Adrenal gland (tissue), 12 donors: ENCODE measurements around the gene SIDT2. TPM values are rescaled to one million over a fixed set of nuclear protein-coding genes. Genes with fewer than 3 reads are reported as not detected.

Experiments used
- DNase-seq, 7 donors: peaks; one replicate each; pipeline ENCODE4 v3.0.0-alpha.2; 2019 to 2020
- H3K27ac ChIP-seq, 5 donors: fragments of 200-600 bp; sonication (generic) in 4 of 5; 1 replicate in 3 of 5; 2 replicates in 2 of 5; pipeline versions ENCODE4 v1.5.1 to v1.8.0; 2016 to 2020; ENCODE audit warnings: mild to moderate bottlenecking in 1 of 5
- H3K27me3 ChIP-seq: fragments of 200-600 bp; 2 replicates; pipeline ENCODE4 v1.8.0; 2021
- H3K36me3 ChIP-seq, 2 donors: fragments of 200-600 bp; replicated peaks in 1 of 2; 1 replicate in 1 of 2; 2 replicates in 1 of 2; pipeline versions ENCODE4 v1.5.1 to v1.8.0; 2018 to 2022
- H3K4me1 ChIP-seq, 2 donors: fragments of 200-600 bp; replicated peaks in 1 of 2; 1 replicate in 1 of 2; 2 replicates in 1 of 2; pipeline versions ENCODE4 v1.5.1 to v1.8.0; 2018 to 2021
- H3K4me3 ChIP-seq, 4 donors: fragments of 200-600 bp; sonication (generic) in 3 of 4; one replicate each; pipeline ENCODE4 v1.5.1; 2016 to 2018
- H3K9me3 ChIP-seq, 3 donors: fragments of 200-600 bp; sonication (generic) in 1 of 3; replicated peaks in 1 of 3; 1 replicate in 2 of 3; 2 replicates in 1 of 3; pipeline versions ENCODE4 v1.5.1 to v1.8.0; 2016 to 2021
- POLR2A ChIP-seq, 2 donors: fragments of 450-650 bp; IDR thresholded peaks; one replicate each; pipeline ENCODE4 v1.6.1; 2017; ENCODE audit warnings: antibody characterized with exemption in 2 of 2, mild to moderate bottlenecking in 2 of 2, moderate library complexity in 1 of 2
- WGBS, 4 donors: extraction: QIAGEN DNeasy Blood & Tissue Kit in 2 of 4; methylation state at CpG; one replicate each; pipeline versions ENCODE4 v1.1.5 to v1.1.7; 2013 to 2017; 5-methylcytosine and 5-hydroxymethylcytosine counted together
- intact Hi-C, 2 donors: fragments of 100-400 bp; cut with DNase I; formaldehyde crosslinking; loops; one replicate each; pipeline versions ENCODE4 v1.14.1 to v1.15.0; 2022 to 2023
- polyA plus RNA-seq, 3 donors: library from polyadenylated mRNA; stranded (reverse); fragments of 200-250 nt in 2 of 3; fragments of 350-450 nt in 1 of 3; fragmentation: Illumina TruSeq in 1 of 3; extraction: RNeasy Lipid Tissue Mini Kit (QIAGEN cat#74804) in 1 of 3; gene quantifications; one replicate each; pipeline ENCODE4 v1.2.3, GENCODE V29; 2013 to 2014
- total RNA-seq, 9 donors: library from RNA; depleted of rRNA in 4 of 9; stranded (reverse); fragments of >200 nt in 4 of 9; fragments of 120-200 nt in 1 of 9; fragmentation: NEBNext Ultra II Directional in 1 of 9; extraction: Animal tissue kit (Norgen Biotek cat#: 25700) in 1 of 9; gene quantifications; one replicate each; pipeline versions ENCODE4 v1.1.0 to v1.2.4, GENCODE V29; 2013 to 2023
- TF ChIP-seq, protein P1 (sequence below), 6 experiments: fragments of 450-650 bp in 4 of 6; fragments of 200-600 bp in 2 of 6; sonication (generic) in 1 of 6; IDR thresholded peaks; 1 replicate in 5 of 6; 2 replicates in 1 of 6; pipeline versions ENCODE4 v1.5.1 to v1.8.0; 2016 to 2021; ENCODE audit warnings: antibody characterized with exemption in 6 of 6, mild to moderate bottlenecking in 2 of 6, moderate library complexity in 1 of 6
- donor health status: healthy with polysubstance abuse.
- donor health status: Bipolar disorder and iron deficiency.
- donor health status: DM: yes; HTN: yes; CAD: no.
- donor health status: DM: no; HTN: no; CAD: no.
- donor health status: DM: no; HTN: no; CAD: no.
- donor health status: DM: yes; HTN: yes; CAD: no.

Gene SIDT2
- total and polyA plus RNA-seq, 12 donors: 23.4 to 87.1 (median 44.5) TPM

DNA sequence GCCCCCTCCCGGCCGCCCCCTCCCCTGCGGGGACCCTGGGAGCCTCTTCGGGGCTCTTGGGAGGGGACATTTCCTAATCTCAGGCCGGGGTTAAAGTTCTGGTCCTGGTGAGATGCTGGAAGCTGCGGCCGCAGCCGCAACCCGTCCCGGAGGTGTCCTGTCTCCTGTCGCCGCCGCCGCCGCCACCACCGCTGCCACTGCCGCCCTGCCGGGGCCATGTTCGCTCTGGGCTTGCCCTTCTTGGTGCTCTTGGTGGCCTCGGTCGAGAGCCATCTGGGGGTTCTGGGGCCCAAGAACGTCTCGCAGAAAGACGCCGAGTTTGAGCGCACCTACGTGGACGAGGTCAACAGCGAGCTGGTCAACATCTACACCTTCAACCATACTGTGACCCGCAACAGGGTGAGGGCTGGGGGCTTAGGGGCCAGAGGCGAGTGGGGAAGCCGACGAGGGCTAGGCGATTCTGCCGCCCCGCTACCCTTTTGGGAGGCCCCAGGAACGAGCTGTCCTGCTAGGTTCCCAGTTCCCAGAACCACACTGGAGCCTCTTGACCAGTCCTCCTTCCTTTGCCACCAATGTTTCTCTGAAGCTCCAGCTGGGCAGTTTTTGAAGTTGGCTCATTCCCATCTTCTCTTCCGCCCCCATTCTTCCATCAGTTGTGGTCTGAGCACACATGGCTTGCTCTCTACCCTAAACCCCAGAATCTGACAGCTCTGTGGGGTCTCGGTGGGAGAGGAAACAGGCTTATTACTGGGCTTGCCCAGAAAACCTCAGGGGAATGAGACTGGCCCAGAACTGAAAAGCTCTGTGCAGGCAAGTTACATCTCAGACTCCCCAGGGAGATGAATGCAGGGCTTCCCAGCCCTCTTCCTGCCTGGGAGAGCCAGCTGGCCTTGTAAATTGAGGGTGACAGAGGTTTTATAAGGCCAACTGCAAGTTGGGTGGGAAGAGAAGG lies 781 bp downstream of the SIDT2 start:
- intact Hi-C loops: no loop called here
- Histone ChIP-seq H3K4me1 (peaks cover 25 to 29% of the 10 kb centered on the region in 2 donors), H3K27ac (peak overlapping the region; percentile 55 to 93 (median 91)), H3K4me3 (peak overlapping the region; percentile 50 to 97 (median 76)), H3K27me3 (no peaks in the 10 kb centered on the region), H3K36me3 (peaks cover 0 to 23% of the 10 kb centered on the region in 2 donors), H3K9me3 (no peaks in the 10 kb centered on the region)
- WGBS, 4 donors: 1 to 8% (median 4%) methylated on average over 2 to 39 of the region's 39 CpGs
- TF ChIP-seq POLR2A (IDR thresholded peaks at IDR 0.05): no peak
- TF ChIP-seq, protein P1, sequence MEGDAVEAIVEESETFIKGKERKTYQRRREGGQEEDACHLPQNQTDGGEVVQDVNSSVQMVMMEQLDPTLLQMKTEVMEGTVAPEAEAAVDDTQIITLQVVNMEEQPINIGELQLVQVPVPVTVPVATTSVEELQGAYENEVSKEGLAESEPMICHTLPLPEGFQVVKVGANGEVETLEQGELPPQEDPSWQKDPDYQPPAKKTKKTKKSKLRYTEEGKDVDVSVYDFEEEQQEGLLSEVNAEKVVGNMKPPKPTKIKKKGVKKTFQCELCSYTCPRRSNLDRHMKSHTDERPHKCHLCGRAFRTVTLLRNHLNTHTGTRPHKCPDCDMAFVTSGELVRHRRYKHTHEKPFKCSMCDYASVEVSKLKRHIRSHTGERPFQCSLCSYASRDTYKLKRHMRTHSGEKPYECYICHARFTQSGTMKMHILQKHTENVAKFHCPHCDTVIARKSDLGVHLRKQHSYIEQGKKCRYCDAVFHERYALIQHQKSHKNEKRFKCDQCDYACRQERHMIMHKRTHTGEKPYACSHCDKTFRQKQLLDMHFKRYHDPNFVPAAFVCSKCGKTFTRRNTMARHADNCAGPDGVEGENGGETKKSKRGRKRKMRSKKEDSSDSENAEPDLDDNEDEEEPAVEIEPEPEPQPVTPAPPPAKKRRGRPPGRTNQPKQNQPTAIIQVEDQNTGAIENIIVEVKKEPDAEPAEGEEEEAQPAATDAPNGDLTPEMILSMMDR (IDR thresholded peaks at IDR 0.05): peak in 1 of 6 experiments; percentile 13
- peak in 6 of 7 donors; percentile 56 to 74 (median 60) for DNase-seq

DNA sequence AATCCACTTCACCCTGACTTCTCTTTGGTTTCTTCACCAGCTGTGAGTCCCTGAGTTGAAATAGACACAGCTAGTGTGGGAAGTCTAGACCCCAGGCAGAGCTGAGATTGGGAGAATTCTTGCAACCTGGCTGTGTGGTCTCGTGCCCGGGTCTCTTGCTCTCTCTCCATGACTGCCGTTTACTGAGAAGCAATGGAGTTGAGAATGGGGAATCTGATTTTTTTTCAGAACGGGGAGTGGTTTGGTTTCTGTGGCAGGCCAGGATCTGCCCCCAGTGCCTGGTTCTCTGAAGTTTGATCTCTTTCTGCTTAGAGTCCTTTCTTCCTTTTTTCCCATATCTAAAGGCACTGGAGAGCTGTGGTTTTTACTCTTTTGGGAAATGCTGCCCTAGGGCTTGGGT lies 1.5 kb downstream of the SIDT2 start:
- no peaks in the 10 kb centered on the region for H3K9me3 ChIP-seq
- TF ChIP-seq POLR2A (IDR thresholded peaks at IDR 0.05): no peak
- TF ChIP-seq, protein P1 (IDR thresholded peaks at IDR 0.05): no peak
- WGBS, 4 donors: 34 to 51% (median 41%) methylated on average over 4 of the region's 4 CpGs
- H3K27me3 ChIP-seq: no peaks in the 10 kb centered on the region
- DNase-seq: peak in 3 of 7 donors; percentile 8 to 50 (median 15)
- intact Hi-C loops: no loop called here
- peak overlapping the region in 1 of 4 donors; percentile 82 for H3K4me3 ChIP-seq
- H3K27ac ChIP-seq: peak overlapping the region in 2 of 5 donors; percentile 93
- peaks cover 25 to 29% of the 10 kb centered on the region in 2 donors for H3K4me1 ChIP-seq
- H3K36me3 ChIP-seq: peaks cover 0 to 25% of the 10 kb centered on the region in 2 donors

DNA sequence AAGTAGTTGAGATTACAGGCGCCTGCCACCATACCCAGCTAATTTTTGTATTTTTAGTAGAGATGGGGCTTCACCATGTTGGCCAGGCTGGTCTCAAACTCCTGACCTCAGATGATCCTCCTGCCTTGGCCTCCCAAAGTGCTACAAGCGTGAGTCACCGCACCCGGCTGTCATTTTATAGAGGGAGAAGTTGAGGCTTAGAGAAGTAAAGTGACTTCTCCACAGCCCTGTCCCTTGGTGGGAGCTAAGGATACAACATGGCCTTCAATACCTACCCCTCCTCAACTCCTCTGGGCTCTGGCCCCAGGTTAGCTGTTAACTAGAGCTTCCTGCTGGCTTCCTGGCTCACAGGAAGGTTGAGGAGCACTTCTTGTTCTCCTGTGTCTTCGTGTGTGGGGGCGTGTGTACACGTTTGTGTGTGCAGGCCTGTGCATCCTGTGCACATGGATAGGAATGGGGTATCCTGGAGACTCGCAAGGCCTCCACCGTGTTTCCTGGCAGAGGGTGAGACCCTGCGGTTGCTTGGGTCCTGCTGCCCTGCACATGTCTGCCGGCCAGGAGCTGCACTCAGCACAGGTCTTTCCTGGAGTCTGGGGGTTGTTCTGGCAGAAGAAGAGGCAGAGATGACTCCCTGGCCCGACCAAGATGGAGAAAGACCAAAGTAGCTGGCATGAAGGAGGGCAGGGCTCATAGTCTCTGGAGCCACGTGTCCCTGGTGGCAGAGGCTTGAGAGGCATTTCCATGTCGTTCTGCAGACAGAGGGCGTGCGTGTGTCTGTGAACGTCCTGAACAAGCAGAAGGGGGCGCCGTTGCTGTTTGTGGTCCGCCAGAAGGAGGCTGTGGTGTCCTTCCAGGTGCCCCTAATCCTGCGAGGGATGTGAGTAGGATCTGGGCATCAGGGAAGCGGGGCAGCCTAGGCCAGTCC lies 2.4 kb downstream of the SIDT2 start:
- intact Hi-C loops: no loop called here

More for the DNA sequence above, 2.4 kb downstream of the SIDT2 start:
- Histone ChIP-seq H3K27ac (peak overlapping the region in 1 of 5 donors; percentile 54), H3K36me3 (peaks cover 0 to 31% of the 10 kb centered on the region in 2 donors), H3K9me3 (no peaks in the 10 kb centered on the region), H3K27me3 (no peaks in the 10 kb centered on the region), H3K4me1 (peaks cover 25 to 29% of the 10 kb centered on the region in 2 donors), H3K4me3 (peak overlapping the region in 1 of 4 donors; percentile 82)
- 41 to 51% (median 44%) methylated on average over 10 to 22 of the region's 22 CpGs for WGBS, 4 donors
- peak; percentile 75 to 93 (median 90) for DNase-seq
- no peak for TF ChIP-seq POLR2A (IDR thresholded peaks at IDR 0.05)
- TF ChIP-seq, protein P1 (IDR thresholded peaks at IDR 0.05): peak; percentile 60 to 93 (median 81)
